ENCODE results near the gene IL1RN.

Gene IL1RN

GRCh38 chr2:113129519-113130078, 2.2 kb downstream of the IL1RN start:
- DNase-seq (ENCODE audit: low read depth) = no peak
- no peak for TF ChIP-seq CTCF (conservative IDR thresholded peaks at IDR 0.05; ENCODE audit: low read length)
- no peak overlapping the region for H3K4me3 ChIP-seq (ENCODE audit: low read length)

- no peak overlapping the region for H3K4me3 ChIP-seq (ENCODE audit: low read length)
- DNase-seq (ENCODE audit: low read depth) = no peak
- TF ChIP-seq CTCF (conservative IDR thresholded peaks at IDR 0.05; ENCODE audit: low read length) = no peak
These were observed 4.2 kb downstream of the IL1RN start for GRCh38 chr2:113131352-113132185.

GRCh38 chr2:113132414-113133021, 5.1 kb downstream of the IL1RN start:
- no peak overlapping the region for H3K4me3 ChIP-seq (ENCODE audit: low read length)
- no peak for TF ChIP-seq CTCF (conservative IDR thresholded peaks at IDR 0.05; ENCODE audit: low read length)
- no peak for DNase-seq (ENCODE audit: low read depth)

GRCh38 chr2:113133704-113134598, 6.6 kb downstream of the IL1RN start:
- no peak for TF ChIP-seq CTCF (conservative IDR thresholded peaks at IDR 0.05; ENCODE audit: low read length)
- H3K4me3 ChIP-seq (ENCODE audit: low read length) = no peak overlapping the region
- no peak for DNase-seq (ENCODE audit: low read depth)

GRCh38 chr2:113134717-113135116, 7.3 kb downstream of the IL1RN start:
- TF ChIP-seq CTCF (conservative IDR thresholded peaks at IDR 0.05; ENCODE audit: low read length) = no peak
- no peak for DNase-seq (ENCODE audit: low read depth)

GRCh38 chr2:113135317-113135716, 7.9 kb downstream of the IL1RN start:
- TF ChIP-seq CTCF (conservative IDR thresholded peaks at IDR 0.05; ENCODE audit: low read length) = no peak
- no peak for DNase-seq (ENCODE audit: low read depth)
- no peak overlapping the region for H3K4me3 ChIP-seq (ENCODE audit: low read length)

More at GRCh38 chr2:113134717-113135116, 7.3 kb downstream of the IL1RN start:
- no peak overlapping the region for H3K4me3 ChIP-seq (ENCODE audit: low read length)

All from AG10803 (cell line).